Mesendoderm (in vitro differentiated cells): ENCODE data around the gene CBL.

Experiments
- DNase-seq: peaks from one replicate; pipeline ENCODE4 v3.0.0; 2013
- H2AK5ac ChIP-seq: 2 replicates; pipeline ENCODE4 v1.6.1; 2013; ENCODE audit warnings: low read length, inconsistent platforms
- H2BK120ac ChIP-seq: 2 replicates; pipeline ENCODE4 v1.6.1; 2013; ENCODE audit warnings: low read depth, mild to moderate bottlenecking, low read length, moderate library complexity, mixed read lengths
- H2BK15ac ChIP-seq: replicated peaks from 2 replicates; pipeline ENCODE4 v1.6.1; 2013; ENCODE audit warnings: low read depth, mild to moderate bottlenecking, moderate library complexity
- H2BK5ac ChIP-seq: 2 replicates; pipeline ENCODE4 v1.6.1; 2013; ENCODE audit warnings: low read length, inconsistent platforms
- H3K18ac ChIP-seq: 2 replicates; pipeline ENCODE4 v1.6.1; 2013; ENCODE audit warnings: mild to moderate bottlenecking, low read length, mixed read lengths
- H3K23ac ChIP-seq: one replicate; pipeline ENCODE4 v1.6.1; 2013; ENCODE audit warnings: low read length
- H3K27ac ChIP-seq: 2 replicates; pipeline ENCODE4 v1.5.1; 2013; ENCODE audit warnings: low read depth, mild to moderate bottlenecking, inconsistent platforms, low read length, moderate library complexity
- H3K27me3 ChIP-seq: 2 replicates; pipeline ENCODE4 v1.6.1; 2013; ENCODE audit warnings: low read length, control low read depth, mild to moderate bottlenecking, inconsistent platforms; ENCODE audit not compliant: insufficient read depth, poor library complexity
- H3K36me3 ChIP-seq: 2 replicates; pipeline ENCODE4 v1.6.1; 2013; ENCODE audit warnings: low read length, inconsistent platforms; ENCODE audit not compliant: control insufficient read depth, insufficient read depth
- H3K4ac ChIP-seq: one replicate; pipeline ENCODE4 v1.6.1; 2013; ENCODE audit warnings: low read depth, mild to moderate bottlenecking, low read length, moderate library complexity
- H3K4me1 ChIP-seq: 2 replicates; pipeline ENCODE4 v1.6.1; 2013; ENCODE audit warnings: low read depth, low read length, inconsistent platforms; ENCODE audit not compliant: control insufficient read depth
- H3K4me2 ChIP-seq: 2 replicates; pipeline ENCODE4 v1.6.1; 2013; ENCODE audit warnings: low read length
- H3K4me3 ChIP-seq: 2 replicates; pipeline ENCODE4 v1.5.1; 2013; ENCODE audit warnings: mild to moderate bottlenecking, low read length
- H3K56ac ChIP-seq: one replicate; pipeline ENCODE4 v1.6.1; 2013; ENCODE audit warnings: low read length
- H3K79me1 ChIP-seq: 2 replicates; pipeline ENCODE4 v1.6.1; 2013; ENCODE audit warnings: low read length, inconsistent platforms
- H3K79me2 ChIP-seq: 2 replicates; pipeline ENCODE4 v1.6.1; 2013; ENCODE audit warnings: mild to moderate bottlenecking, low read length; ENCODE audit not compliant: control insufficient read depth, insufficient read depth
- H3K9ac ChIP-seq: 2 replicates; pipeline ENCODE4 v1.6.1; 2013; ENCODE audit warnings: low read length, inconsistent platforms
- H4K5ac ChIP-seq: one replicate; pipeline ENCODE4 v1.6.1; 2013; ENCODE audit warnings: low read length
- H4K8ac ChIP-seq: one replicate; pipeline ENCODE4 v1.6.1; 2013; ENCODE audit warnings: low read depth, mild to moderate bottlenecking, control low read depth, low read length, moderate library complexity
- WGBS: extraction: QIAGEN DNeasy Blood & Tissue Kit; methylation state at CpG from one replicate; pipeline ENCODE4 v1.1.7; 2013; ENCODE audit warnings: low lambda C conversion rate, missing lambda C conversion rate; ENCODE audit not compliant: insufficient coverage; ENCODE audit errors: extremely low coverage; 5-methylcytosine and 5-hydroxymethylcytosine counted together

Gene CBL

GRCh38 chr11:119338965-119339588 lies 132.9 kb downstream of the CBL start:
- no peak overlapping the region for H4K5ac ChIP-seq
- peak overlapping the region; percentile 29 for H3K9ac ChIP-seq
- no peak overlapping the region for H3K18ac ChIP-seq
- H3K27me3 ChIP-seq, result peaks cover 11% of the 10 kb centered on the region
- H2BK120ac ChIP-seq, result no peak overlapping the region
- H3K36me3 ChIP-seq, result no peaks in the 10 kb centered on the region
- peaks cover 12% of the 10 kb centered on the region for H3K4me1 ChIP-seq
- no peak overlapping the region for H2BK5ac ChIP-seq
- peak overlapping the region; percentile 71 for H3K56ac ChIP-seq
- H2AK5ac ChIP-seq, result no peak overlapping the region
- no peak overlapping the region for H4K8ac ChIP-seq
- H3K79me1 ChIP-seq, result peaks cover 16% of the 10 kb centered on the region
- H3K4me2 ChIP-seq, result no peak overlapping the region
- H2BK15ac ChIP-seq, result no peak overlapping the region
- H3K4ac ChIP-seq, result no peak overlapping the region
- peak overlapping the region; percentile 80 for H3K23ac ChIP-seq
- peaks cover 20% of the 10 kb centered on the region for H3K79me2 ChIP-seq
- H3K4me3 ChIP-seq, result no peak overlapping the region
- WGBS, result no CpG with 5 or more reads among the region's 11 CpGs
- no peak for DNase-seq
- H3K27ac ChIP-seq, result no peak overlapping the region

GRCh38 chr11:119339589-119340334 lies 133.6 kb downstream of the CBL start:
- Histone ChIP-seq H2AK5ac (no peak overlapping the region), H3K36me3 (no peaks in the 10 kb centered on the region), H3K4me1 (peaks cover 12% of the 10 kb centered on the region), H4K5ac (no peak overlapping the region), H2BK15ac (no peak overlapping the region), H3K27ac (no peak overlapping the region), H3K4ac (no peak overlapping the region), H3K56ac (peak overlapping the region; percentile 87), H3K79me1 (peaks cover 14% of the 10 kb centered on the region), H3K79me2 (peaks cover 18% of the 10 kb centered on the region), H3K4me3 (peak overlapping the region; percentile 12), H3K27me3 (peaks cover 11% of the 10 kb centered on the region), H4K8ac (no peak overlapping the region), H3K23ac (no peak overlapping the region), H3K9ac (peak overlapping the region; percentile 68), H2BK5ac (no peak overlapping the region), H2BK120ac (no peak overlapping the region), H3K18ac (peak overlapping the region; percentile 19), H3K4me2 (peak overlapping the region; percentile 89)
- peak; percentile 61 for DNase-seq
- no CpG with 5 or more reads among the region's 86 CpGs for WGBS

GRCh38 chr11:119340335-119341221 lies 134.4 kb downstream of the CBL start, which contains the start of gene C1QTNF5:
C1QTNF5 (minus strand) TSS chr11:119340883; CDS start chr11:119340397, 486 bp downstream.
- Histone ChIP-seq H3K4me2 (peak within 1 kb of the TSS; percentile 89), H2BK5ac (no peak within 1 kb of the TSS), H3K18ac (peak within 1 kb of the TSS; percentile 19), H3K4me3 (peak within 1 kb of the TSS; percentile 12), H4K5ac (no peak within 1 kb of the TSS), H3K23ac (peak within 1 kb of the TSS; percentile 45), H2BK15ac (no peak within 1 kb of the TSS), H3K4me1 (peaks cover 5% of the 10 kb centered on the region), H3K79me1 (peaks cover 6% of the 10 kb centered on the region), H2AK5ac (no peak within 1 kb of the TSS), H2BK120ac (no peak within 1 kb of the TSS), H3K27me3 (peaks cover 11% of the 10 kb centered on the region), H3K9ac (peak within 1 kb of the TSS; percentile 68), H3K27ac (no peak within 1 kb of the TSS), H3K36me3 (no peaks in the 10 kb centered on the region), H3K56ac (peak within 1 kb of the TSS; percentile 87), H3K79me2 (peaks cover 10% of the 10 kb centered on the region), H4K8ac (no peak within 1 kb of the TSS), H3K4ac (no peak within 1 kb of the TSS)
- DNase-seq, result peak; percentile 48
- WGBS, result no CpG with 5 or more reads among the region's 53 CpGs

- WGBS, result no CpG with 5 or more reads among the region's 16 CpGs
- H2BK15ac ChIP-seq, result no peak overlapping the region
These were observed 135.3 kb downstream of the CBL start for GRCh38 chr11:119341222-119342022.

GRCh38 chr11:119342023-119342300 lies 135.8 kb downstream of the CBL start:
- Histone ChIP-seq H4K8ac (no peak overlapping the region), H3K4me1 (peaks cover 4% of the 10 kb centered on the region), H3K4ac (no peak overlapping the region), H2BK5ac (no peak overlapping the region), H3K23ac (no peak overlapping the region), H3K79me2 (no peaks in the 10 kb centered on the region), H3K4me2 (no peak overlapping the region), H3K36me3 (no peaks in the 10 kb centered on the region), H3K18ac (no peak overlapping the region), H4K5ac (no peak overlapping the region), H3K27me3 (peaks cover 11% of the 10 kb centered on the region), H3K9ac (no peak overlapping the region), H2AK5ac (no peak overlapping the region), H3K56ac (no peak overlapping the region), H2BK15ac (no peak overlapping the region), H2BK120ac (no peak overlapping the region), H3K79me1 (no peaks in the 10 kb centered on the region), H3K27ac (no peak overlapping the region), H3K4me3 (no peak overlapping the region)
- no CpG with 5 or more reads among the region's 7 CpGs for WGBS
- DNase-seq, result no peak

More at GRCh38 chr11:119341222-119342022, 135.3 kb downstream of the CBL start:
- H3K4ac ChIP-seq, result no peak overlapping the region
- no peak overlapping the region for H3K4me3 ChIP-seq
- no peak overlapping the region for H2BK120ac ChIP-seq
- H3K18ac ChIP-seq, result no peak overlapping the region
- H3K36me3 ChIP-seq, result no peaks in the 10 kb centered on the region
- H4K5ac ChIP-seq, result no peak overlapping the region
- no peak overlapping the region for H4K8ac ChIP-seq
- peaks cover 4% of the 10 kb centered on the region for H3K4me1 ChIP-seq
- H3K23ac ChIP-seq, result no peak overlapping the region
- H3K56ac ChIP-seq, result no peak overlapping the region
- no peak overlapping the region for H2AK5ac ChIP-seq
- H3K27ac ChIP-seq, result no peak overlapping the region
- H3K4me2 ChIP-seq, result no peak overlapping the region
- no peak for DNase-seq
- peaks cover under 1% of the 10 kb centered on the region for H3K79me1 ChIP-seq
- peaks cover 2% of the 10 kb centered on the region for H3K79me2 ChIP-seq
- no peak overlapping the region for H3K9ac ChIP-seq
- no peak overlapping the region for H2BK5ac ChIP-seq
- peaks cover 11% of the 10 kb centered on the region for H3K27me3 ChIP-seq
